ENCODE results near the gene ZIC1. TPM values are rescaled to one million over a fixed set of nuclear protein-coding genes. Genes with fewer than 3 reads are reported as not detected.

ZIC1 gene
- total RNA-seq = 0.03 and 0.13 TPM in 2 replicates

GRCh38 chr3:147409143-147410115, at the start of gene ZIC1:
Gene ZIC1 (plus strand): TSS chr3:147409365. CDS start chr3:147410113, 748 bp downstream.

GRCh38 chr3:147406028-147406931, 2.9 kb upstream of the ZIC1 start, which contains the start of gene ZIC4:
Gene ZIC4 (minus strand): TSS chr3:147406543. CDS start chr3:147402797, 3,746 bp downstream.

Other genes with a start within 250 kb of the ZIC1 start
- 0.07 TPM in 1 of 2 replicates, not detected in the other for gene ZIC4, start 2.8 kb upstream of the ZIC1 start, total RNA-seq

All from smooth muscle cell of the pulmonary artery (primary cell).